ENCODE results near the gene BPIFB3.

DNA sequence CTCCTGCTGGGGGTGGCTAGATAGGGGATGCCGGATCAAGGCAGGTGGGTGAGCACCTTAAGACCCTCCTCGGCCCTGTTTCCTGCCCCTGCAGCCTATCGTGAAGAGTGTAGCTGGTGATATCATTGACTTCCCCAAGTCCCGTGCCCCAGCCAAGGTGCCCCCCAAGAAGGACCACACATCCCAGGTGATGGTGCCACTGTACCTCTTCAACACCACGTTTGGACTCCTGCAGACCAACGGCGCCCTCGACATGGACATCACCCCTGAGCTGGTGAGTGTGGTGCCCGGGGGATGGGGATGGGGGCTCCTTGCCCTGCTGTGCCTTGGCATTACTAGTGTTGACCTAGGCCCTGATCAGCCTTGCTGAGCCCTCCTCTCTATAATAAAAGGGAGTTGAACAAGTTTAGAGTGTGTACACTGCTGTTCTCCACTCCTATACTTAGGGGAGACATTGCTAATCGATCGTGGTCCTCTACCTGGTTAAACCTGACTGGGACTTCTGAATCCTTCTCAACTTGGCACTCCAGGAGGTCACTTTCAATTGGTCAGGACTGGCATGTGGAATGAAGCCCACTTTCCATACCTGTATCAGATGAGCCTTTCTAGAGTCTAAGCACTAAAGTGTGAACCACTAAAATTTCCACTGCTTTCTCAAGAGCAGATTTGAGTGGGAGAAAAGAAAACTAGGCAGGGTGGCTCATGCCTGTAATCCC, 11.0 kb downstream of the BPIFB3 start:
- TF ChIP-seq, protein P1, sequence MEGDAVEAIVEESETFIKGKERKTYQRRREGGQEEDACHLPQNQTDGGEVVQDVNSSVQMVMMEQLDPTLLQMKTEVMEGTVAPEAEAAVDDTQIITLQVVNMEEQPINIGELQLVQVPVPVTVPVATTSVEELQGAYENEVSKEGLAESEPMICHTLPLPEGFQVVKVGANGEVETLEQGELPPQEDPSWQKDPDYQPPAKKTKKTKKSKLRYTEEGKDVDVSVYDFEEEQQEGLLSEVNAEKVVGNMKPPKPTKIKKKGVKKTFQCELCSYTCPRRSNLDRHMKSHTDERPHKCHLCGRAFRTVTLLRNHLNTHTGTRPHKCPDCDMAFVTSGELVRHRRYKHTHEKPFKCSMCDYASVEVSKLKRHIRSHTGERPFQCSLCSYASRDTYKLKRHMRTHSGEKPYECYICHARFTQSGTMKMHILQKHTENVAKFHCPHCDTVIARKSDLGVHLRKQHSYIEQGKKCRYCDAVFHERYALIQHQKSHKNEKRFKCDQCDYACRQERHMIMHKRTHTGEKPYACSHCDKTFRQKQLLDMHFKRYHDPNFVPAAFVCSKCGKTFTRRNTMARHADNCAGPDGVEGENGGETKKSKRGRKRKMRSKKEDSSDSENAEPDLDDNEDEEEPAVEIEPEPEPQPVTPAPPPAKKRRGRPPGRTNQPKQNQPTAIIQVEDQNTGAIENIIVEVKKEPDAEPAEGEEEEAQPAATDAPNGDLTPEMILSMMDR (IDR thresholded peaks at IDR 0.05) = no peak
- no peak for TF ChIP-seq POLR2A (IDR thresholded peaks at IDR 0.05)

Measured in heart left ventricle (tissue), 13 donors.